Measurements from ENCODE around the gene KRT85.

Gene KRT85

DNA sequence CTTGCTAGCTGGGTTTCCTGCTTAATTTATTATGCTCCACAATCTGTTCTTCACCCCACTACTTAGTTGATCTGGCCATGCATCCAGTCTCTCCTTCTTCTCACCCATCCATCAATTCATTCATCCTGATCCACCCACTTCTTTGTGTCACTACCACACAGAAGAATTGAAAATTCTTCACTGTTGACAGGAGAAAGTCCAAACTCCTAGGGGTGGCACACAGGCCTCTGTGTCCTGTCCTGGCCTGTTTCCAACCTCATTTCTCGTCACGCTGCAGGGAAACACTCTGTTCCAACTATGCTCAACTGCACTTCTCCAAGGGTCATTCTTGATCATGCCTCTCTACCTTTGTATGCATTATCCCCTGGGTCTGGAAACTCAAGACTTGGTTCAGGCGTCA lies 35.4 kb downstream of the KRT85 start:
- TF ChIP-seq SIN3A (IDR thresholded peaks at IDR 0.05; ENCODE audit: borderline replicate concordance, insufficient read depth, low read length) (no peak), POLR2AphosphoS5 (IDR thresholded peaks at IDR 0.05; ENCODE audit: low read depth, low read length) (no peak), TAF1 (IDR thresholded peaks at IDR 0.05; ENCODE audit: borderline replicate concordance, insufficient read depth, low read length) (no peak), FOXP2 (optimal IDR thresholded peaks at IDR 0.05; ENCODE audit: borderline replicate concordance, extremely low read depth, extremely low read length, insufficient read depth) (no peak)
- TF ChIP-seq, protein P1, sequence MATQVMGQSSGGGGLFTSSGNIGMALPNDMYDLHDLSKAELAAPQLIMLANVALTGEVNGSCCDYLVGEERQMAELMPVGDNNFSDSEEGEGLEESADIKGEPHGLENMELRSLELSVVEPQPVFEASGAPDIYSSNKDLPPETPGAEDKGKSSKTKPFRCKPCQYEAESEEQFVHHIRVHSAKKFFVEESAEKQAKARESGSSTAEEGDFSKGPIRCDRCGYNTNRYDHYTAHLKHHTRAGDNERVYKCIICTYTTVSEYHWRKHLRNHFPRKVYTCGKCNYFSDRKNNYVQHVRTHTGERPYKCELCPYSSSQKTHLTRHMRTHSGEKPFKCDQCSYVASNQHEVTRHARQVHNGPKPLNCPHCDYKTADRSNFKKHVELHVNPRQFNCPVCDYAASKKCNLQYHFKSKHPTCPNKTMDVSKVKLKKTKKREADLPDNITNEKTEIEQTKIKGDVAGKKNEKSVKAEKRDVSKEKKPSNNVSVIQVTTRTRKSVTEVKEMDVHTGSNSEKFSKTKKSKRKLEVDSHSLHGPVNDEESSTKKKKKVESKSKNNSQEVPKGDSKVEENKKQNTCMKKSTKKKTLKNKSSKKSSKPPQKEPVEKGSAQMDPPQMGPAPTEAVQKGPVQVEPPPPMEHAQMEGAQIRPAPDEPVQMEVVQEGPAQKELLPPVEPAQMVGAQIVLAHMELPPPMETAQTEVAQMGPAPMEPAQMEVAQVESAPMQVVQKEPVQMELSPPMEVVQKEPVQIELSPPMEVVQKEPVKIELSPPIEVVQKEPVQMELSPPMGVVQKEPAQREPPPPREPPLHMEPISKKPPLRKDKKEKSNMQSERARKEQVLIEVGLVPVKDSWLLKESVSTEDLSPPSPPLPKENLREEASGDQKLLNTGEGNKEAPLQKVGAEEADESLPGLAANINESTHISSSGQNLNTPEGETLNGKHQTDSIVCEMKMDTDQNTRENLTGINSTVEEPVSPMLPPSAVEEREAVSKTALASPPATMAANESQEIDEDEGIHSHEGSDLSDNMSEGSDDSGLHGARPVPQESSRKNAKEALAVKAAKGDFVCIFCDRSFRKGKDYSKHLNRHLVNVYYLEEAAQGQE (IDR thresholded peaks at IDR 0.05; ENCODE audit: insufficient read depth in 1 of 2, low read depth in 2 of 2, low read length in 2 of 2): no peak

DNA sequence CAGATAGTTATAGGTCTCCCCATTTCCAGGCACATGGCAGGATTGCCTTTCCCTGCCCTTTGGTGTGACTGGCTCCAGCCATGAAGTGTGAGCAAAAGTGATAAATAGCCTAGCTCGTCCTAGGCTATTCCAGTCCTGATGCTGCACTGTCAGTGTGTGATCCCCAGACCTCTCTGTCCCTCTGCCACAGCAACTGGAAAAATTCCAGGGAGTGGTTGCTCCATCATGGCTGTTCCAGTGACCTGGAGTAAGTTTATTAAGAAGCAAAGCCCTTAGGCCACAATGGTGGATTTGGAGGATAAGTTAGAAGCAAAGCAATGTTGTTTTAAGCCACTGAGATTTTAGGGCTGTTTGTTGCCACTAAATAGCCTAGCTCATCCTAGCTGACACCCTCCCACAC lies 36.2 kb downstream of the KRT85 start:
- TF ChIP-seq FOXP2 (optimal IDR thresholded peaks at IDR 0.05; ENCODE audit: borderline replicate concordance, extremely low read depth, extremely low read length, insufficient read depth): no peak
- TF ChIP-seq, protein P1 (IDR thresholded peaks at IDR 0.05; ENCODE audit: insufficient read depth in 1 of 2, low read depth in 2 of 2, low read length in 2 of 2): no peak
- no peak for TF ChIP-seq POLR2AphosphoS5 (IDR thresholded peaks at IDR 0.05; ENCODE audit: low read depth, low read length)

DNA sequence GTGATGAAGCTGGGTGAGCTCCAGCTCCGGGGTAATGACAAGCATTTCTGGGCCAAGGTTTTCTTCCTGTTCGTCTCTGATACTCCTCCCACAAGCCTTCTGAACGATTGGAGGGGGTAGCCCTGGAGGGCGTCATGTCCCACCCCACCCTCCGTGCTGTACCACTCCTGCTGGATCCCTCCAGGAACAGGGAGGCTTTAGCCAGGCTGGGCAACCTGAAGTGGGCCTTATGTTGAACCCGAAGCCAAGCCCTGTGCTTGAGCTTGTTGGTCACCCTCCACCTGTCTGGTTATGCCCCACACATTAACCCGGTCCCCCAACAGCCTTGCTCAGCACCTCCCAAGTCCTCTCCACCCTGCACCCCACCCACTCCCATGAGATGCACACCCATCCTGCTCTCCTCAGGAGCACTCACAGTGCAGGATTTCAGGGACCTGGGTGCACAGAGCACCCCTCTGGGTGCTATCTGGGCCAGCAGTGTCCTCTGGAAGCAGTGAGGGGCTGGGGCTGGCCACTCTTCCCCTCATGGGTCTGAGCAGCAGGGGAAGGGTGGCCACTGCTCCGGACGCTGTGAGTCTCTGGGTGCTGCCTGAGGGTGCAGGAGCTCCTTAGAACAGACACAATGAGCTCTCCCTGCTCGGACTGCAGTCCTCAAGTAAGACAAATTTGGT lies 39.3 kb downstream of the KRT85 start:
- no peak for TF ChIP-seq POLR2AphosphoS5 (IDR thresholded peaks at IDR 0.05; ENCODE audit: low read depth, low read length)
- no peak for TF ChIP-seq TAF1 (IDR thresholded peaks at IDR 0.05; ENCODE audit: borderline replicate concordance, insufficient read depth, low read length)
- TF ChIP-seq, protein P1 (IDR thresholded peaks at IDR 0.05; ENCODE audit: insufficient read depth in 1 of 2, low read depth in 2 of 2, low read length in 2 of 2): no peak
- no peak for TF ChIP-seq FOXP2 (optimal IDR thresholded peaks at IDR 0.05; ENCODE audit: borderline replicate concordance, extremely low read depth, extremely low read length, insufficient read depth)
- no peak for TF ChIP-seq SIN3A (IDR thresholded peaks at IDR 0.05; ENCODE audit: borderline replicate concordance, insufficient read depth, low read length)

DNA sequence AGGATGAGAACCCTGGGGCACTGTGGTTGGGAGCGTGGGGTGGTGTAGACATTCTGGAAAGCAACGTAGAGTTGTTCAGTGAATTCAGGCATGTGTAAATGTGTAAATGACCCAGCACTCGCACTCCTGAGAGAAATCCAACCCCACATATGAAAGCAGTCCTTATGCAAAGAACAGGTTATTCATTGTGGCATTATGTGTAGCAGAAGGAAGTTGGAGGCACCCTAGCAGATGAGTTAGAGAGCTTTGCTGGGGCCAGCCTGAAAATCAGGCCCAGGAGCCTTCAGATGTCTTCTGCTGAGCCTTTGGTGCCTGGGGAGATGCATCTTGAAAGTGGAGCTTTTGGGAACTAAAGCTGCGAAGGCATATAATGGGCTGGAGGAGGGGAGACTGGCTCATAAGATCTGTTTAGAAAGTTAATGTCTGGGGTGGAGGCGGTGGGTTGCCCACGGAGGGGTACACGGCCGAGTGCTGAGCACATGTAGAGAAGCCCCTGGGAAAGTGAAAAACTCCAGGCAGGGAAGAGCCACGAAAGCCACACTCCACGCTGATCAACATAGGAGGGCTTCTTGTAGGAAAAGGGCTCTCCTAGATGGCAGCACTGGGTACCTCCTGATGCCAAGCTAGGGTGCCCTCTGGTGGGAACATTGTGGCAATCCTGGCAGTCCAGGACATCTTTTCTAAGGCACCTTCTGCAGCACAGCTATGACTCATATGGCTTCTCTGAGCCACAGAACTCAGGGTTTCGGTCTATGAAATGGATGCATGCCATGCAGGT lies 40.0 kb downstream of the KRT85 start:
- TF ChIP-seq, protein P1 (IDR thresholded peaks at IDR 0.05; ENCODE audit: insufficient read depth in 1 of 2, low read depth in 2 of 2, low read length in 2 of 2): peak in 1 of 2 experiments; percentile 53; a peak in 1 of 4 replicates
- TF ChIP-seq POLR2AphosphoS5 (IDR thresholded peaks at IDR 0.05; ENCODE audit: low read depth, low read length) (no peak), FOXP2 (optimal IDR thresholded peaks at IDR 0.05; ENCODE audit: borderline replicate concordance, extremely low read depth, extremely low read length, insufficient read depth) (no peak)
